Gastroesophageal sphincter (tissue), 3 donors: ENCODE measurements around the gene DSE.

Experiments
- EP300 ChIP-seq: sonication (generic); formaldehyde crosslinking; IDR thresholded peaks from one replicate; pipeline ENCODE4 v1.6.1; 2017; ENCODE audit warnings: antibody characterized with exemption, mild to moderate bottlenecking
- POLR2A ChIP-seq, 2 donors: fragments of 450-650 bp; IDR thresholded peaks; one replicate each; pipeline ENCODE4 v1.6.1; 2017; ENCODE audit warnings: antibody characterized with exemption in 2 of 2, mild to moderate bottlenecking in 2 of 2, moderate library complexity in 1 of 2
- POLR2AphosphoS5 ChIP-seq: sonication (generic); formaldehyde crosslinking; IDR thresholded peaks from one replicate; pipeline ENCODE4 v1.6.1; 2017; ENCODE audit warnings: antibody characterized with exemption
- TF ChIP-seq, protein P1 (sequence below), 4 experiments: fragments of 200-600 bp in 2 of 4; fragments of 450-650 bp in 2 of 4; sonication (generic) in 1 of 4; IDR thresholded peaks; one replicate each; pipeline ENCODE4 v1.5.1; 2017 to 2019; ENCODE audit warnings: antibody characterized with exemption in 4 of 4, mild to moderate bottlenecking in 2 of 4, moderate library complexity in 2 of 4

DNA sequence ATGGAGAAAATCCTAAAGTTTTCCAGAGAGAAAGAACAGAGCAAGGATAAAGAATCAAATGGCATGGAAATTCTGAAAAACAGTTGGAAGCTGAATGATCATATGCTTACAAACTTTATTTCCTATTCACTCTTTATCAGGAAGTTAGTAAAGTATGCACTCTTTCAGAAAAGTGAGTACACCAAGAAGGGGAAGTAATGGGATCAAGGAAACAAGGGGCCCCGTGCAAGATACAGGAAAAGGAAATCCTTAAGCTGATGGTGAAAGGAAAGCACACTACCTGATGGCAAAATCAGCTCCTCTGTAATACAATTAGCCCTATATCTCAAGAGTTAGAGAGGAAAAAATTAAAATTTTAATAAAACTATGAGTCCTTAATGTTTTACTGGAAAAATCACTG is 104.4 kb downstream of the DSE start:
- TF ChIP-seq POLR2AphosphoS5 (no peak), EP300 (no peak), POLR2A (IDR thresholded peaks at IDR 0.05) (no peak)
- TF ChIP-seq, protein P1, sequence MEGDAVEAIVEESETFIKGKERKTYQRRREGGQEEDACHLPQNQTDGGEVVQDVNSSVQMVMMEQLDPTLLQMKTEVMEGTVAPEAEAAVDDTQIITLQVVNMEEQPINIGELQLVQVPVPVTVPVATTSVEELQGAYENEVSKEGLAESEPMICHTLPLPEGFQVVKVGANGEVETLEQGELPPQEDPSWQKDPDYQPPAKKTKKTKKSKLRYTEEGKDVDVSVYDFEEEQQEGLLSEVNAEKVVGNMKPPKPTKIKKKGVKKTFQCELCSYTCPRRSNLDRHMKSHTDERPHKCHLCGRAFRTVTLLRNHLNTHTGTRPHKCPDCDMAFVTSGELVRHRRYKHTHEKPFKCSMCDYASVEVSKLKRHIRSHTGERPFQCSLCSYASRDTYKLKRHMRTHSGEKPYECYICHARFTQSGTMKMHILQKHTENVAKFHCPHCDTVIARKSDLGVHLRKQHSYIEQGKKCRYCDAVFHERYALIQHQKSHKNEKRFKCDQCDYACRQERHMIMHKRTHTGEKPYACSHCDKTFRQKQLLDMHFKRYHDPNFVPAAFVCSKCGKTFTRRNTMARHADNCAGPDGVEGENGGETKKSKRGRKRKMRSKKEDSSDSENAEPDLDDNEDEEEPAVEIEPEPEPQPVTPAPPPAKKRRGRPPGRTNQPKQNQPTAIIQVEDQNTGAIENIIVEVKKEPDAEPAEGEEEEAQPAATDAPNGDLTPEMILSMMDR (IDR thresholded peaks at IDR 0.05): no peak
